ENCODE measurements around the gene SPINK9.
A peak's percentile ranks its signal among the peaks of the same experiment; 100 is the strongest.

The SPINK9 gene

GRCh38 chr5:148372166-148372725 is 36.9 kb downstream of the SPINK9 start:
- DNase-seq = no peak

- no peak for DNase-seq
These were observed 37.5 kb downstream of the SPINK9 start for GRCh38 chr5:148372893-148373292.

- DNase-seq = no peak
These were observed 39.5 kb downstream of the SPINK9 start for GRCh38 chr5:148374690-148375360.

GRCh38 chr5:148376198-148376597 is 40.8 kb downstream of the SPINK9 start:
- no peak for DNase-seq

GRCh38 chr5:148378670-148379069 is 43.3 kb downstream of the SPINK9 start:
- no peak for DNase-seq

GRCh38 chr5:148379340-148379739 is 44.0 kb downstream of the SPINK9 start:
- DNase-seq = no peak

- DNase-seq = no peak
These were observed 46.5 kb downstream of the SPINK9 start for GRCh38 chr5:148381906-148382305.

- DNase-seq = no peak
These were observed 47.6 kb downstream of the SPINK9 start for GRCh38 chr5:148382961-148383360.

- peak; percentile 94 for DNase-seq
These were observed 48.4 kb downstream of the SPINK9 start, which contains the start of gene FBXO38 for GRCh38 chr5:148383564-148384379. FBXO38 (plus strand) TSS chr5:148383958; CDS start chr5:148394777, 10,819 bp downstream.

- no peak for DNase-seq
These were observed 49.0 kb downstream of the SPINK9 start for GRCh38 chr5:148384380-148384737.

GRCh38 chr5:148385094-148385493 is 49.7 kb downstream of the SPINK9 start:
- DNase-seq = no peak

- DNase-seq = no peak
These were observed 50.7 kb downstream of the SPINK9 start for GRCh38 chr5:148386041-148386440.

- DNase-seq = no peak
These were observed 52.0 kb downstream of the SPINK9 start for GRCh38 chr5:148387325-148387724.

GRCh38 chr5:148388696-148389095 is 53.3 kb downstream of the SPINK9 start:
- DNase-seq = no peak

All from activated CD8-positive, alpha-beta memory T cell treated with anti-CD3 and anti-CD28 coated beads, Interleukin-2, amount 50 U/mL, for 48 hours (primary cell).